B cell (primary cell): ENCODE results near the gene MYO1H. TPM values are rescaled to one million over a fixed set of nuclear protein-coding genes. Genes with fewer than 3 reads are reported as not detected.

Source experiments
- ATAC-seq: fragments of 200-7000 bp; cut with Tn5 transposase; one replicate; pipeline ENCODE4 v1.10.0; 2021; ENCODE audit warnings: low read depth, mild to moderate bottlenecking, moderate number of reproducible peaks, moderate library complexity
- CTCF ChIA-PET: fragments of 350-600 bp; sonication (Branson Sonifier 250); formaldehyde crosslinking; loops from one replicate; lab custom pipeline; 2021; ENCODE audit warnings: antibody characterized with exemption, inconsistent platforms; lab: Charles Lee
- POLR2A ChIA-PET: fragments of 350-600 bp; sonication (Branson Sonifier 250); formaldehyde crosslinking; loops from one replicate; lab custom pipeline; 2021; ENCODE audit warnings: antibody characterized with exemption; lab: Charles Lee
- DNase-seq: peaks from one replicate; pipeline ENCODE4 v3.0.0; 2013
- H2AFZ ChIP-seq: 2 replicates; pipeline ENCODE4 v1.6.1; 2012; ENCODE audit warnings: mild to moderate bottlenecking, low read depth, low read length; ENCODE audit not compliant: insufficient read depth, poor library complexity, severe bottlenecking
- H3K27ac ChIP-seq, 2 donors: 1 replicate in 1 of 2; 2 replicates in 1 of 2; pipeline ENCODE4 v1.5.1; 2012 to 2013; ENCODE audit warnings: low read length in 2 of 2, mild to moderate bottlenecking in 2 of 2, moderate library complexity in 1 of 2
- H3K27me3 ChIP-seq, 4 experiments: fragments of 200-600 bp in 1 of 4; sonication (generic) in 1 of 4; replicated peaks in 1 of 4; 1 replicate in 2 of 4; 2 replicates in 2 of 4; pipeline versions ENCODE4 v1.6.1 to v1.7.0; 2013 to 2016; ENCODE audit warnings: low read length in 3 of 4, mild to moderate bottlenecking in 2 of 4, mixed read lengths in 1 of 4, moderate library complexity in 1 of 4; ENCODE audit not compliant: insufficient read depth in 4 of 4, control insufficient read depth in 3 of 4; ENCODE audit errors: control extremely low read depth in 1 of 4
- H3K36me3 ChIP-seq, 2 experiments: replicated peaks in 1 of 2; 1 replicate in 1 of 2; 2 replicates in 1 of 2; pipeline versions ENCODE4 v1.6.1 to v1.7.1; 2013; ENCODE audit warnings: low read length in 1 of 2; ENCODE audit not compliant: insufficient read depth in 2 of 2, control insufficient read depth in 1 of 2; ENCODE audit errors: control extremely low read depth in 1 of 2, extremely low read depth in 1 of 2
- H3K4me1 ChIP-seq, 2 donors: fragments of 200-600 bp in 1 of 2; sonication (generic) in 1 of 2; 1 replicate in 1 of 2; 2 replicates in 1 of 2; pipeline versions ENCODE4 v1.5.1 to v1.6.1; 2013 to 2017; ENCODE audit warnings: low read length in 2 of 2; ENCODE audit not compliant: control insufficient read depth in 2 of 2, insufficient read depth in 2 of 2
- H3K4me2 ChIP-seq: replicated peaks from 2 replicates; pipeline ENCODE3; 2012; ENCODE audit warnings: mild to moderate bottlenecking, low read depth, low read length; ENCODE audit not compliant: poor library complexity, severe bottlenecking
- H3K4me3 ChIP-seq, 5 experiments: fragments of 200-600 bp in 1 of 5; sonication (generic) in 1 of 5; 1 replicate in 3 of 5; 2 replicates in 2 of 5; pipeline versions ENCODE4 v1.5.1 to v1.7.0; 2011 to 2016; ENCODE audit warnings: low read length in 4 of 5, mild to moderate bottlenecking in 4 of 5, low read depth in 2 of 5, control low read depth in 1 of 5, moderate library complexity in 1 of 5; ENCODE audit not compliant: insufficient read depth in 1 of 5; ENCODE audit errors: control extremely low read depth in 1 of 5, extremely low read depth in 1 of 5
- H3K79me2 ChIP-seq: fragments of 200-600 bp; sonication (generic); one replicate; pipeline ENCODE4 v1.6.0; 2016; ENCODE audit warnings: low read length; ENCODE audit not compliant: control insufficient read depth, insufficient read depth
- H3K9ac ChIP-seq: fragments of 200-600 bp; sonication (generic); 2 replicates; pipeline ENCODE4 v1.6.1; 2017; ENCODE audit warnings: mild to moderate bottlenecking, low read length, moderate library complexity
- H3K9me3 ChIP-seq, 3 donors: one replicate each; pipeline versions ENCODE4 v1.6.1 to v1.7.1; 2013; ENCODE audit warnings: low read length in 2 of 3; ENCODE audit not compliant: control insufficient read depth in 2 of 3, insufficient read depth in 1 of 3; ENCODE audit errors: control extremely low read depth in 1 of 3
- H4K20me1 ChIP-seq: 2 replicates; pipeline ENCODE4 v1.6.0; 2012; ENCODE audit warnings: mild to moderate bottlenecking, low read length; ENCODE audit not compliant: insufficient read depth, control insufficient read depth, poor library complexity, severe bottlenecking
- H3K27ac Mint-ChIP-seq: one replicate; pipeline ENCODE4 v1.8.0; 2021; ENCODE audit warnings: mixed read lengths
- H3K27me3 Mint-ChIP-seq: one replicate; pipeline ENCODE4 v1.8.0; 2021; ENCODE audit warnings: mixed read lengths
- H3K4me1 Mint-ChIP-seq: one replicate; pipeline ENCODE4 v1.8.0; 2021; ENCODE audit warnings: mixed read lengths
- H3K4me3 Mint-ChIP-seq: one replicate; pipeline ENCODE4 v1.8.0; 2021; ENCODE audit warnings: mixed read lengths
- H3K9me3 Mint-ChIP-seq: one replicate; pipeline ENCODE4 v1.8.0; 2022; ENCODE audit warnings: mixed read lengths; ENCODE audit not compliant: insufficient read depth
- EZH2 ChIP-seq: IDR thresholded peaks from 2 replicates; pipeline ENCODE4 v1.6.1; 2012; ENCODE audit warnings: borderline replicate concordance, low read depth, mild to moderate bottlenecking, moderate library complexity, low read length; ENCODE audit not compliant: insufficient read depth, poor library complexity, severe bottlenecking
- WGBS: methylation state at CpG from one replicate; pipeline ENCODE4 v1.1.5; 2013; ENCODE audit warnings: missing lambda C conversion rate; ENCODE audit not compliant: insufficient coverage; 5-methylcytosine and 5-hydroxymethylcytosine counted together
- intact Hi-C: fragments of 100-400 bp; cut with micrococcal nuclease; formaldehyde crosslinking; loops from one replicate; pipeline ENCODE4 v1.10.0; 2022
- polyA plus RNA-seq: library from polyadenylated mRNA; depleted of rRNA; stranded (reverse); fragments of >200 nt; gene quantifications from 2 replicates; pipeline ENCODE4 v1.2.3, GENCODE V29; 2012
- total RNA-seq, 2 donors: library from RNA; stranded (reverse); fragments of 120-200 nt in 1 of 2; gene quantifications; 1 replicate in 1 of 2; 2 replicates in 1 of 2; pipeline versions ENCODE4 v1.2.3 to v1.2.4, GENCODE V29; 2013 to 2022
- TF ChIP-seq, protein P1 (sequence below): fragments of 200-600 bp; IDR thresholded peaks from one replicate; pipeline ENCODE4 v1.8.0; 2022; ENCODE audit warnings: antibody characterized with exemption, mild to moderate bottlenecking

The MYO1H gene
- total and polyA plus RNA-seq, 2 donors (not counting 1 experiment from before 2014, with no cell fraction given): not detected

DNA sequence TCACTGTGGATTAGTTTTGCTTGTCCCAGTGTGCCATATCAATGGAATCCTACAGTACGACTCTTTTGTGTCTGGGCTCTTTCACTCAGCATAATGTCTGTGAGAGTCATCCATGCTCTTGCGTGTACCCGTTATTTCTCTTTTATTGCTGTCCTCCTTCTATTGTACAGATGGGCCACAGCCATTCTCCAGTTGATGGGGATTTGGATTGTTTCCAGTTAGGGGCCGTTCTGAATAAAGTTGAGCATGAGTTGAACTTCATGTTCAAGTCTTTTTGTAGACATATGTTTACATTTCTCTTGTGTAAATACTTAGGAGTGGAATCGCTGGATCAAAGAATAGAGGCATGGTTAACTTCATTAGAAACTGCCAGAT, 38.3 kb downstream of the MYO1H start:
- H3K36me3 ChIP-seq: no peaks in the 10 kb centered on the region
- H3K79me2 ChIP-seq: no peaks in the 10 kb centered on the region
- no peak overlapping the region for H3K4me2 ChIP-seq
- H3K9ac ChIP-seq: no peak overlapping the region
- ATAC-seq (no peak), DNase-seq (no peak)
- H3K27me3 Mint-ChIP-seq: peaks cover 22% of the 10 kb centered on the region
- H4K20me1 ChIP-seq: no peaks in the 10 kb centered on the region
- H3K4me3 Mint-ChIP-seq: no peak overlapping the region
- TF ChIP-seq, protein P1, sequence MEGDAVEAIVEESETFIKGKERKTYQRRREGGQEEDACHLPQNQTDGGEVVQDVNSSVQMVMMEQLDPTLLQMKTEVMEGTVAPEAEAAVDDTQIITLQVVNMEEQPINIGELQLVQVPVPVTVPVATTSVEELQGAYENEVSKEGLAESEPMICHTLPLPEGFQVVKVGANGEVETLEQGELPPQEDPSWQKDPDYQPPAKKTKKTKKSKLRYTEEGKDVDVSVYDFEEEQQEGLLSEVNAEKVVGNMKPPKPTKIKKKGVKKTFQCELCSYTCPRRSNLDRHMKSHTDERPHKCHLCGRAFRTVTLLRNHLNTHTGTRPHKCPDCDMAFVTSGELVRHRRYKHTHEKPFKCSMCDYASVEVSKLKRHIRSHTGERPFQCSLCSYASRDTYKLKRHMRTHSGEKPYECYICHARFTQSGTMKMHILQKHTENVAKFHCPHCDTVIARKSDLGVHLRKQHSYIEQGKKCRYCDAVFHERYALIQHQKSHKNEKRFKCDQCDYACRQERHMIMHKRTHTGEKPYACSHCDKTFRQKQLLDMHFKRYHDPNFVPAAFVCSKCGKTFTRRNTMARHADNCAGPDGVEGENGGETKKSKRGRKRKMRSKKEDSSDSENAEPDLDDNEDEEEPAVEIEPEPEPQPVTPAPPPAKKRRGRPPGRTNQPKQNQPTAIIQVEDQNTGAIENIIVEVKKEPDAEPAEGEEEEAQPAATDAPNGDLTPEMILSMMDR: no peak
- TF ChIP-seq EZH2: no peak
- CTCF ChIA-PET: interaction anchor here (0.8 to 1.3 kb wide), 6 partner anchors 8 to 1468 kb away, joined by 3 to 19 read pairs (median 3); no protein-coding TSS in a partner anchor
- no peak overlapping the region for H3K4me3 ChIP-seq
- no peaks in the 10 kb centered on the region for H3K9me3 Mint-ChIP-seq
- no peak overlapping the region for H2AFZ ChIP-seq
- H3K4me1 Mint-ChIP-seq: no peaks in the 10 kb centered on the region
- H3K27me3 ChIP-seq: peaks cover 0 to 4% (median 0%) of the 10 kb centered on the region in 4 experiments
- H3K27ac Mint-ChIP-seq: no peak overlapping the region
- no peaks in the 10 kb centered on the region for H3K4me1 ChIP-seq
- POLR2A ChIA-PET: no interaction called here
- 67% methylated on average over 1 of the region's 5 CpGs for WGBS
- intact Hi-C loops: no loop called here
- no peak overlapping the region for H3K27ac ChIP-seq
- peaks cover 0 to 11% (median 5%) of the 10 kb centered on the region in 3 donors for H3K9me3 ChIP-seq

GRCh38 chr12:109387425-109388166, 39.9 kb downstream of the MYO1H start:
- H3K27me3 ChIP-seq: peaks cover 0 to 4% (median 0%) of the 10 kb centered on the region in 4 experiments
- no peak for DNase-seq
- Mint-ChIP-seq H3K27me3 (peaks cover 31% of the 10 kb centered on the region), H3K4me1 (no peaks in the 10 kb centered on the region), H3K4me3 (no peak overlapping the region), H3K9me3 (no peaks in the 10 kb centered on the region), H3K27ac (no peak overlapping the region)
- no peaks in the 10 kb centered on the region for H3K79me2 ChIP-seq
- no peak overlapping the region for H3K9ac ChIP-seq
- no peak overlapping the region for H2AFZ ChIP-seq
- no peaks in the 10 kb centered on the region for H3K36me3 ChIP-seq
- peaks cover 0 to 11% (median 5%) of the 10 kb centered on the region in 3 donors for H3K9me3 ChIP-seq
- no peaks in the 10 kb centered on the region for H4K20me1 ChIP-seq
- no peak for ATAC-seq
- TF ChIP-seq, protein P1: no peak
- TF ChIP-seq EZH2: no peak
- H3K4me2 ChIP-seq: no peak overlapping the region
- no peaks in the 10 kb centered on the region for H3K4me1 ChIP-seq
- 77% methylated on average over 7 of the region's 9 CpGs for WGBS
- CTCF ChIA-PET: interaction anchor here (0.5 to 1.1 kb wide), 3 partner anchors 231 to 868 kb away, joined by 3 to 4 read pairs (median 3); no protein-coding TSS in a partner anchor
- no peak overlapping the region for H3K4me3 ChIP-seq
- intact Hi-C loops: no loop called here
- POLR2A ChIA-PET: no interaction called here
- no peak overlapping the region for H3K27ac ChIP-seq
